ENCODE data around the gene SLC1A2. TPM values are rescaled to one million over a fixed set of nuclear protein-coding genes. Genes with fewer than 3 reads are reported as not detected.
A peak's percentile ranks its signal among the peaks of the same experiment; 100 is the strongest.

Gene SLC1A2
- total RNA-seq, 4 donors from 2014 or later = 0.05 to 1.2 (median 0.54) TPM

- H3K4me1 ChIP-seq = peaks cover 0 to 11% of the 10 kb centered on the region in 2 donors
- WGBS, 2 donors = 81 to 82% methylated on average over 1 of the region's 1 CpG
- no peaks in the 10 kb centered on the region for H3K36me3 ChIP-seq
- TF ChIP-seq, protein P1, sequence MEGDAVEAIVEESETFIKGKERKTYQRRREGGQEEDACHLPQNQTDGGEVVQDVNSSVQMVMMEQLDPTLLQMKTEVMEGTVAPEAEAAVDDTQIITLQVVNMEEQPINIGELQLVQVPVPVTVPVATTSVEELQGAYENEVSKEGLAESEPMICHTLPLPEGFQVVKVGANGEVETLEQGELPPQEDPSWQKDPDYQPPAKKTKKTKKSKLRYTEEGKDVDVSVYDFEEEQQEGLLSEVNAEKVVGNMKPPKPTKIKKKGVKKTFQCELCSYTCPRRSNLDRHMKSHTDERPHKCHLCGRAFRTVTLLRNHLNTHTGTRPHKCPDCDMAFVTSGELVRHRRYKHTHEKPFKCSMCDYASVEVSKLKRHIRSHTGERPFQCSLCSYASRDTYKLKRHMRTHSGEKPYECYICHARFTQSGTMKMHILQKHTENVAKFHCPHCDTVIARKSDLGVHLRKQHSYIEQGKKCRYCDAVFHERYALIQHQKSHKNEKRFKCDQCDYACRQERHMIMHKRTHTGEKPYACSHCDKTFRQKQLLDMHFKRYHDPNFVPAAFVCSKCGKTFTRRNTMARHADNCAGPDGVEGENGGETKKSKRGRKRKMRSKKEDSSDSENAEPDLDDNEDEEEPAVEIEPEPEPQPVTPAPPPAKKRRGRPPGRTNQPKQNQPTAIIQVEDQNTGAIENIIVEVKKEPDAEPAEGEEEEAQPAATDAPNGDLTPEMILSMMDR (IDR thresholded peaks at IDR 0.05) = no peak
- no peak overlapping the region for H3K27ac ChIP-seq
- H3K9me3 ChIP-seq = no peaks in the 10 kb centered on the region
- intact Hi-C loops (cut with DNase I) = no loop called here
- no peaks in the 10 kb centered on the region for H3K27me3 ChIP-seq
- DNase-seq = no peak
- no peak overlapping the region for H3K4me3 ChIP-seq (replicated peaks in 1 of 3)
Observed at GRCh38 chr11:35407041-35407440, 12.3 kb downstream of the SLC1A2 start.

GRCh38 chr11:35404388-35404775 is 15.0 kb downstream of the SLC1A2 start:
- peak; percentile 11 to 45 for DNase-seq
- no peak for TF ChIP-seq POLR2A (IDR thresholded peaks at IDR 0.05)
- TF ChIP-seq, protein P1 (IDR thresholded peaks at IDR 0.05) = peak in 3 of 6 experiments; percentile 19 to 47 (median 39)
- WGBS, 2 donors = 47 to 60% methylated on average over 7 of the region's 7 CpGs
- Histone ChIP-seq H3K27ac (peak overlapping the region in 1 of 3 donors; percentile 35), H3K36me3 (no peaks in the 10 kb centered on the region), H3K27me3 (no peaks in the 10 kb centered on the region), H3K4me1 (peaks cover 0 to 11% of the 10 kb centered on the region in 2 donors), H3K9me3 (no peaks in the 10 kb centered on the region), H3K4me3 (replicated peaks in 1 of 3) (no peak overlapping the region)
- intact Hi-C loops (cut with DNase I) = no loop called here

- Histone ChIP-seq H3K4me3 (replicated peaks in 1 of 3) (no peak overlapping the region), H3K27me3 (no peaks in the 10 kb centered on the region), H3K4me1 (peaks cover 0 to 11% of the 10 kb centered on the region in 2 donors), H3K27ac (peak overlapping the region in 1 of 3 donors; percentile 35), H3K36me3 (no peaks in the 10 kb centered on the region), H3K9me3 (no peaks in the 10 kb centered on the region)
- 61 to 68% methylated on average over 7 of the region's 7 CpGs for WGBS, 2 donors
- intact Hi-C loops (cut with DNase I) = no loop called here
- DNase-seq = no peak
- TF ChIP-seq, protein P1 (IDR thresholded peaks at IDR 0.05) = no peak
- no peak for TF ChIP-seq POLR2A (IDR thresholded peaks at IDR 0.05)
Observed at GRCh38 chr11:35403765-35404387, 15.5 kb downstream of the SLC1A2 start.

- H3K36me3 ChIP-seq = no peaks in the 10 kb centered on the region
Observed at GRCh38 chr11:35402751-35403660, 16.4 kb downstream of the SLC1A2 start.

More at GRCh38 chr11:35402751-35403660, 16.4 kb downstream of the SLC1A2 start:
- intact Hi-C loops (cut with DNase I) = no loop called here
- H3K4me3 ChIP-seq (replicated peaks in 1 of 3) = no peak overlapping the region
- TF ChIP-seq, protein P1 (IDR thresholded peaks at IDR 0.05) = no peak
- no peak for TF ChIP-seq POLR2A (IDR thresholded peaks at IDR 0.05)
- H3K27ac ChIP-seq = no peak overlapping the region
- 88 to 93% methylated on average over 9 of the region's 9 CpGs for whole genome bisulfite sequencing, 2 donors
- DNase-seq = no peak
- peaks cover 0 to 11% of the 10 kb centered on the region in 2 donors for H3K4me1 ChIP-seq
- no peaks in the 10 kb centered on the region for H3K27me3 ChIP-seq
- H3K9me3 ChIP-seq = no peaks in the 10 kb centered on the region

All from thyroid gland (tissue), 4 donors.